T-helper 2 cell treated with Interferon-gamma antibody and Interleukin-4, amounts not matched to agents 100 ng/mL and 5 ng/mL, for 36 hours (primary cell): ENCODE data around the gene LATS2. TPM values are rescaled to one million over a fixed set of nuclear protein-coding genes. Genes with fewer than 3 reads are reported as not detected.
"Not testable (repeated sequence)": the region's sequence is repeated elsewhere in the genome, so short reads cannot be mapped to it uniquely, and the experiment has no call there.

Source experiments
- intact Hi-C: fragments of 100-400 bp; cut with micrococcal nuclease; formaldehyde crosslinking; loops from one replicate; pipeline ENCODE4 v1.15.1; 2023
- total RNA-seq: library from RNA; stranded (reverse); gene quantifications from 2 replicates; pipeline ENCODE4 v1.2.3, GENCODE V29; 2022

Gene LATS2
- total RNA-seq, 1 donor from 2014 or later, result 2.2 TPM

GRCh38 chr13:20967340-20967739 is 94.0 kb downstream of the LATS2 start:
- intact Hi-C loops, result no loop called here

- intact Hi-C loops, result no loop called here
These were observed 96.5 kb downstream of the LATS2 start for GRCh38 chr13:20964904-20965303.

- intact Hi-C loops, result not testable (repeated sequence)
These were observed 99.7 kb downstream of the LATS2 start for GRCh38 chr13:20961663-20962062.

- intact Hi-C loops, result no loop called here
These were observed 100.6 kb downstream of the LATS2 start for GRCh38 chr13:20960663-20961309.

- intact Hi-C loops, result not testable (repeated sequence)
These were observed 104.3 kb downstream of the LATS2 start for GRCh38 chr13:20957049-20957620.

DNA sequence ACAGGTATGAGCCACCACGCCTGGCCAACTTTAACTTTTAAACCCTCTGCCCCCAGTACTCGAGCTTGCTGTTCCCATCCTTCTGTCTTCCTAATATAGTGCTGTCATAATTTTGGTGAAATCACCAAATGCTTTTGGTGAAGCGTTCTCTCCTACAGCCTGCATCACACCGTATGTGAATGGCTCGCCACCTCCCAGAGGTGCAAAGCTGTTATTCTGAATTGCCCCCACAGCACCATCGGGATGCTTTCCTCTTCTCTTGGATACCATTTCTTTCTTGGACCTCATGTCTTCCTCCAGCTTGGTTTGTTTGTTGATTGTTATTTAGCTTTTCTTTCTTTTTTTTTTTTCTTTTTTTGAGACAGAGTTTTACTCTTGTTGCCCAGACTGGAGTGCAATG is 105.9 kb downstream of the LATS2 start:
- intact Hi-C loops, result no loop called here

DNA sequence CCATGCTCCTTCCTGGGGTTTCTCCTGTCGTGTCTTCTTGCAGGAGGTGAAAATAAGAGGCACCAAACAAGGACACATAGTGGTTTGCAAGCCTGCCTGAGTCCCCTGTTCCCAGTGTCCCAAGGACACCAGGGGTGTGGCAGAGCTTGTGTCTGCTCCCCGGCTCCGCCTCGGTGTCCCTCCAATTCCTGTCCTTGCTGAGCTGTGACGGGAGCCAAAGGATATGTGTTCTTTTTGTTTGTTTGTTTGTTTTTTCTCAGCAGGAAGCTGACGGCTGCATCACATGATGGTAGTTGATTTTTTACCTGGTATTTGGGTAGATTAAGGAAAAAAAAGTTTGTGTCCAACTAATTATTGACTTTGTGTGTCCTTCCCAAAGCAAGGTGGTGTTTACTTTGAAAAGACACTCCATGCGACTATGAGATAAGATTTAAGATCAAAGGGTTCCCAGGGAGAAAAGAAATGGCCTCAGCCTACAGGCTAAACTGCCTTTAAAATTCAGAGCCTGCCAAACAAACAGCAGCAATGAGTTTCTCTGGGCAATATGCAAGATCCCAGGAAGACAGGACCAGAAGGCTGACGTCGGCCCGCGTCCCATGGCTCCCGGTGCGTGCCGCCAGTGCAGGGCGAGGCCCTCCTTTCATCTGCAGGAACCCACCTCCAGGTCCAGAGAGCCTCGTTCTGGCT is 108.0 kb downstream of the LATS2 start:
- intact Hi-C loops, result no loop called here

DNA sequence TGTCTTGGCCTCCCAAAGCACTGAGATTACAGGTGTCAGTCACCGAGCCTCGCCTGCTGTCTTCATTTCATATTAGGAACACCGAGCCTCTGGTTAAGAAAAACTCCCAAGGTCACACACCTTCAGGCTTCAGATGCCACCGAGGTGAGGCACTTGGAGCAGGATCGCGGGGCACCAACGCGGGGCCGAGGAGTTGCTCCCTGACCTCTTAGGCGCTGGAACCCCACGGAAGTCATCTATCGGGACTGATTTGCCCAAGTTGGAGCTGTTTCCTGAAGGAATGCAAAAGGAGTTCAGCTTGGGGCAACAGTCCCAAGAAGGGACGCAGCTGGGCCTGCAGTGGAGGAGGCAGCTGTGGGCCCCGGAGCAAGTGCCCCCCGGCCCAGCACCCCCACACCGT is 108.5 kb downstream of the LATS2 start:
- intact Hi-C loops, result no loop called here

GRCh38 chr13:20948001-20948400 is 113.4 kb downstream of the LATS2 start:
- intact Hi-C loops, result loop anchor here (10.0 kb wide), 1 partner anchor 187 kb away; no protein-coding TSS in a partner anchor

- intact Hi-C loops, result loop anchor here (10.0 kb wide), 1 partner anchor 189 kb away; no protein-coding TSS in a partner anchor
These were observed 115.4 kb downstream of the LATS2 start for GRCh38 chr13:20945952-20946383.

DNA sequence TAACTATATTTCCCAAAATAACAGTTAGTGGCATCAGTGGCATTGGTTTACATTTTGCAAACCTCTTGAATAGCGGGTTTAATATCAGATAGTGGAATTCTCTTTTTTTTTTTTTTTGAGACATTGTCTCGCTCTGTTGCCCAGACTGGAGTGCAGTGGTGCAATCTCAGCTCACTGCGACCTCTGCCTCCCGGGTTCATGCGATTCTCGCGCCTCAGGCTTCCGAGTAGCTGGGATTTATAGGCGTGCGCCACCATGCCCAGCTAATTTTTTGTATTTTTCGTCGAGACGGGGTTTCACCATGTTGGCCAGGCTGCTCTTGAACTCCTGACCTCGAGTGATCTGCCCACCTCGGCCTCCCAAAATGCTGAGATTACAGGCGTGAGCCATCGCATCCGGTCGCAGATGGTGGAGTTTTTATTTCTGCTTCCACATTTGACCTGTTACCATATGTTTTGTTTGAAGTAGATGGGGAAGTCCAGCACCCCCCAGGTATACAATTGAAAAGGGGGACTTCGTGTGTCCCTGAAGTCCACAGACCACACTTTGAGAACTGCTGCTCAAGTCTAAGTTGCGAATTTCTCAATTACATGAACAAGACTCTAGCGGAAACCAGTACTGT is 118.3 kb downstream of the LATS2 start:
- intact Hi-C loops, result loop anchor here (1.0 to 10.0 kb wide), 5 partner anchors 119 to 536 kb away; partner anchors contain the start of genes LATS2, MRPL57 and SKA3

- intact Hi-C loops, result loop anchor here (5.0 to 10.0 kb wide), 2 partner anchors 122 to 194 kb away; partner anchors contain the start of gene LATS2
These were observed 120.9 kb downstream of the LATS2 start for GRCh38 chr13:20940511-20940910.

DNA sequence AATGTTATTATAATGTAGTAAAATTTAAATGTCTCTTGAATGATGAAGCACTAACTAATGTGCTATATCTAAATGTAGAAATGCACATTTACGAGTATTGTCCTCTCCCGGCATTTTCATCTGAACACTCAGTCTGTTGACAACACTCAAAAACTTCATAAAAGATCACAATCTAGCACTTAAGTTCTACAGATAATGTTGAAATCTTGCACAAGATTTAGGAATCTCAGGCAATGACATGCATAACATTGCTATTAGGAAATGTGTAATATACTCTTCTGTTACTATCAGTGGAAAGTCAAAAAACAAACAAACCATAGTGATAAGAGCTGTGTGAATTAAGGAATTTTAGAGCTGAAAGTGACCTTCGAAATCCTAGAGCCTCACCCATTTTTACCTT is 121.3 kb downstream of the LATS2 start:
- intact Hi-C loops, result loop anchor here (5.0 to 10.0 kb wide), 2 partner anchors 122 to 195 kb away; partner anchors contain the start of gene LATS2

DNA sequence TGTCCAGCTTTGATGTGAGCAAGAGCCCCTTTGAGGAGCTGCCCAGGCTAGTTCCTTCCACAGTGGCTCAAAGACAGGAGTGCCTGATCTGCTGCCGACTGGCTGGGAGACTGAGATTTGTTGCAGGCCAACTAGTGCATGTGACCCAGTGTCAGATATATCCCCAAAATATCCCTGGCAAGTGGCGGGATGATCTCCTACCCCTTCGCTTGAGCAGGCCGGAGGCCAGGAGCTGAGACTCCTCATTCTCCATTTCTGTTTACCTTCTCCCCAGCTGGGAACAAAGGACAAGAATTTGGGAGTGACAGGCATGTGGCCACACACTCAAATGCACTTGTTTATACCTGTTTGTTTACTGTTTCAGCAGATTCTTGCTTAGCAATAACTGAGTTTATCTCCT is 121.7 kb downstream of the LATS2 start:
- intact Hi-C loops, result loop anchor here (5.0 to 10.0 kb wide), 2 partner anchors 123 to 195 kb away; partner anchors contain the start of gene LATS2

- intact Hi-C loops, result no loop called here
These were observed 123.1 kb downstream of the LATS2 start for GRCh38 chr13:20938302-20938701.

- intact Hi-C loops, result no loop called here
These were observed 133.7 kb downstream of the LATS2 start for GRCh38 chr13:20927596-20928257.

DNA sequence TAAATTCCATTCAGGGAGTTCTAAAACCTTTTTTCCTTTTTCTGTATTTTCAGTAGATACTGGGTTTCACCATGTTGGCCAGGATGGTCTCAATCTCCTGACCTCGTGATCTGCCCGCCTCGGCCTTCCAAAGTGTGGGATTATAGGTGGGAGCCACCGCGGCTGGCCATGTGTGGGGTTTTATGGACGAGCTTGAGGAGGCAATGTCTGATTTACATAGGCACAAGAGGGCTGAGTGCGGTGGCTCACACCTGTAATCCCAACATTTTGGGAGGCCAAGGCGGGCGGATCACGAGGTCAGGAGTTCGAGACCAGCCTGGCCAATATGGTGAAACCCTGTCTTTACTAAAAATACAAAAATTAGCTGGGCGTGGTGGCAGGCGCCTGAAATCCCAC is 136.0 kb downstream of the LATS2 start:
- intact Hi-C loops, result loop anchor here (1.0 to 2.0 kb wide), 3 partner anchors 96 to 430 kb away; no protein-coding TSS in a partner anchor

GRCh38 chr13:20924758-20925394 is 136.5 kb downstream of the LATS2 start:
- intact Hi-C loops, result loop anchor here (1.0 to 2.0 kb wide), 4 partner anchors 96 to 743 kb away; no protein-coding TSS in a partner anchor

DNA sequence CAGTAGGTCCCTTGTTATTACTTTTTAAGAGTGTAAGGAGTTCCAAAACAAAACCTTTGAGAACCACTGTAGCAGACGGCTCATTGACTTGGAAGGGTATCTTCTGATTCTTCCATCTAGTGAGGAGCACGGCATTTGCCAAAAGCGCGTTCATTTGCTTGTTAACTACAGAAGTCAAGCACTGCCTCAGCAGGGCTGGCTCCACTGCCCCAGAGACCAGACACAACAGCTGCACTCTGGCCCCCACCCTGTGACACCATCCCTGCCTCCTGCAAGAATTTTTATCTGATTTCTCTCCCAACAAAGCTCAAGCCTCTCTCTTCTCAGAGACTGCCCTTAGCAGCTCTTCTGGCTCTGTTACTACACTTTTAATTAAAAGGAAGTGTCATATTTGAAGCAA is 138.1 kb downstream of the LATS2 start:
- intact Hi-C loops, result no loop called here
